ENCODE data around the gene APOL2. TPM values are rescaled to one million over a fixed set of nuclear protein-coding genes. Genes with fewer than 3 reads are reported as not detected.

Gene APOL2
- total and polyA plus RNA-seq, 10 of the 15 experiments (the other 5 are each of a cell fraction or from before 2014, with no cell fraction given): 4.4 to 39.9 (median 25.0) TPM

DNA sequence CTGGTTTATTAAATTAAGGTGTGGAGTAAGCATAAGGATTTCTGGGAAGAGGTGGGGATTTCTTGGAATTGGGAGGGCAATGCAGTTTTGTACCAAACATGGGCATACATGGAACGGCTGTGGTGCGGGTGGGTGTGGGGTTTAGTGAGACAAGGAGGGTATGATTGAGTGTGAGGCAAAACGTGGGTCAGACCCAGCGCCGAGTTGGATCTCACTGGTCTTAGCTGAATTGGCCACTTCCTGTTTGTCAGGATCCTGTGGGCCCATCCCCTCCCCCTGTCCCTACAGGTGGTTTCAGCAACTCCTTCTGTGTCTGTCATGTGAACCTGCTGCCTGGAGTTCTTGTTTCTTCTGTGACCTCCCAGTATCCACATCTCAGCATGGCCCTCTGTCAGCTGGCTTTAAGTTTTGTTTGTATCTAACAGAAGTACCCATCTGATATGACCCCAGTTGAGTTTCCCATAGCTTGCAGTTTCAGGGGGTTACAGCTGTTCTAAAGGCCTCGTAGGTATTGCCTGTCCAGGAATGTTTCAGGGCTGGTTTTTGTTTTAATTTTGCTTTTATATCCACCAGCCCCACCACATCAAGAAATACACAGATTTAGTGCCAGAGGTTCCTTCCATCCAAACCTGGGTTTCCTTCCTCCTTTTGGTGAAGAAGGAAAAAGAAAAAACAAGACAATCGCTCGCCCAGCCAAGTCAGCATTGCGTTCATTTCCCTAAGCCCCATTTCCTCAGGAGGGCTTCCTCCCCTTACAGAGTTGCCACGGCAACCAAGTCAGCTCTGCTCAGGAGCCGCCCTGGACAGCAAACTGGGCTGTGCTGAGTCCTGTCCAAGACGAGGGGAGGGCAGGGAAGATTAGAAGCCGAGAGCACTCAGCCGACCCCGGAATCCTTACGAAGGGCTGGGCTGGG is 19.6 kb upstream of the APOL2 start:
- 67% methylated on average over 16 of the region's 16 CpGs for WGBS (ENCODE audit: insufficient coverage, insufficient replicate concordance, low lambda C conversion rate, missing lambda C conversion rate)
- Histone ChIP-seq H3K4me3 (peak overlapping the region; percentile 41; the same call in 1 of the 2 replicates), H3K79me2 (ENCODE audit: control insufficient read depth, insufficient read depth, low read length) (peaks cover 8% of the 10 kb centered on the region), H3K27me3 (replicated peaks in 1 of 2; ENCODE audit: control insufficient read depth in 2 of 2, insufficient read depth in 2 of 2, low read length in 1 of 2) (no peaks in the 10 kb centered on the region), H3K4me1 (ENCODE audit: control insufficient read depth, insufficient read depth, low read length) (peaks cover 23% of the 10 kb centered on the region), H3K27ac (ENCODE audit: control insufficient read depth, insufficient read depth) (peak overlapping the region; percentile 72), H3K9ac (ENCODE audit: control insufficient read depth, insufficient read depth, low read length) (peak overlapping the region; percentile 40; the same call in 1 of the 2 replicates), H3K36me3 (ENCODE audit: control insufficient read depth in 2 of 2, insufficient read depth in 2 of 2, low read length in 1 of 2) (peaks cover 2 to 20% of the 10 kb centered on the region in 2 experiments; a peak in 3 of 4 replicates), H3K9me3 (replicated peaks; ENCODE audit: control insufficient read depth, insufficient read depth, low read length) (no peaks in the 10 kb centered on the region), H2AFZ (ENCODE audit: control insufficient read depth, low read depth, low read length) (peak overlapping the region; percentile 42; the same call in 1 of the 2 replicates), H4K20me1 (ENCODE audit: control insufficient read depth, insufficient read depth) (no peaks in the 10 kb centered on the region), H3K4me2 (ENCODE audit: control insufficient read depth, insufficient read depth) (peak overlapping the region; percentile 54)
- SMC1A ChIA-PET (ENCODE audit: uncharacterized antibody, unreplicated experiment): interaction anchor here (0.8 to 3.8 kb wide), 5 partner anchors 9 to 50 kb away, joined by 3 to 33 read pairs (median 3); partner anchors contain the start of gene APOL2
- BruUV-seq (replicated peaks): TSS peak; percentile 8
- RAD21 ChIA-PET (ENCODE audit: unreplicated experiment): interaction anchor here (12.0 kb wide), 1 partner anchor 20 kb away, joined by 100 read pairs; the partner anchor contains the start of gene APOL2
- DNase-seq (ENCODE audit: low read depth, low spot score): no peak
- peak; percentile 85 for ATAC-seq
- FAIRE-seq: peak; percentile 23
- intact Hi-C loops (cut with micrococcal nuclease; ENCODE audit: unreplicated experiment): no loop called here
- in situ Hi-C loops (cut with MboI): no loop called here
- POLR2A ChIA-PET: interaction anchor here (1.8 kb wide), 1 partner anchor 20 kb away, joined by 5 read pairs; the partner anchor contains the start of gene APOL2
- CTCF ChIA-PET: interaction anchor here (0.8 to 13.2 kb wide), 7 partner anchors 9 to 66 kb away, joined by 3 to 153 read pairs (median 4); partner anchors contain the start of gene APOL2
- TF ChIP-seq EED (IDR thresholded peaks at IDR 0.05; ENCODE audit: low read depth) (no peak), SMAD5 (IDR thresholded peaks at IDR 0.05; ENCODE audit: low read depth) (no peak), RELB (IDR thresholded peaks at IDR 0.05; ENCODE audit: low read depth) (peak; percentile 32; the same call in 1 of the 2 replicates), CBX5 (IDR thresholded peaks at IDR 0.05; ENCODE audit: low read depth) (no peak), STAT1 (conservative IDR thresholded peaks at IDR 0.05) (no peak), NR2F1 (conservative IDR thresholded peaks at IDR 0.05) (no peak), YY1 (IDR thresholded peaks at IDR 0.05; ENCODE audit: low read depth, low read length) (no peak), BCL11A (IDR thresholded peaks at IDR 0.05; ENCODE audit: low read depth, low read length) (no peak), RUNX3 (IDR thresholded peaks at IDR 0.05; ENCODE audit: low read length) (peak; percentile 56), ETV6 (conservative IDR thresholded peaks at IDR 0.05 in 1 of 2, IDR thresholded peaks at IDR 0.05 in 1 of 2; ENCODE audit: borderline replicate concordance in 1 of 2, low read depth in 1 of 2) (no peak), TCF12 (IDR thresholded peaks at IDR 0.05; ENCODE audit: low read depth, low read length) (0 out of 2 replicates have a peak, but pooled peaks have one; percentile 52), NRF1 (conservative IDR thresholded peaks at IDR 0.05; ENCODE audit: low read depth, low read length) (no peak), ZNF687 (IDR thresholded peaks at IDR 0.05) (peak; percentile 91), IRF4 (IDR thresholded peaks at IDR 0.05; ENCODE audit: low read depth, low read length) (0 out of 2 replicates have a peak, but pooled peaks have one; percentile 34), CBFB (IDR thresholded peaks at IDR 0.05; ENCODE audit: low read depth) (no peak), SUPT20H (IDR thresholded peaks at IDR 0.05; ENCODE audit: borderline replicate concordance, control insufficient read depth, low read depth, low read length) (no peak), SPI1 (IDR thresholded peaks at IDR 0.05; ENCODE audit: borderline replicate concordance, insufficient read depth, low read depth, low read length) (peak; percentile 76), TAF1 (IDR thresholded peaks at IDR 0.05; ENCODE audit: borderline replicate concordance, low read depth, low read length) (no peak)
